GM18870 (cell line): ENCODE measurements around the gene PIGQ.

Source experiments
- ATAC-seq: cut with Tn5 transposase; IDR thresholded peaks from one replicate; pipeline ENCODE4 v1.9.1; 2021; ENCODE audit warnings: moderate library complexity; ENCODE audit not compliant: unreplicated experiment

Gene PIGQ

GRCh38 chr16:598823-599739, 29.3 kb downstream of the PIGQ start:
- ATAC-seq: no peak

DNA sequence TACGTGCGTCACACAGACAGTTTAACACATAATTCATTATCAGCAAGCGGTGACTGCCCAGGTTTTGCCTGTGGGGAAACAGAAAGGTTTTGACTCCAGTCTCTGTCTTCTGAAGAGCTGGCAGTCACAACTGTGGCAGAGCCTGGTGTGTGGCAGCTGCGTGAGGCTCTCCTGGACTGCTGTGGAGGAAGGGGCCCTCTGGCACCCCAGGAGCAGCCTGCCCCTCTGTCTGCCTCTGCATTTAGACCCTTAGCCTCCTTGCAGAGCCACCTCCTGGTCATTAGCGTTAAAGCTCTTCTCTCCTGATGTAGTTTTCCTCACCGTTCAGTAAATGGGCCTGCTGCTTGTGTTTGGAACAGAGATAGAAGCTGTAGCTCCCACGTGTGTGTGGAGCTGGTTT, 31.0 kb downstream of the PIGQ start:
- no peak for ATAC-seq

DNA sequence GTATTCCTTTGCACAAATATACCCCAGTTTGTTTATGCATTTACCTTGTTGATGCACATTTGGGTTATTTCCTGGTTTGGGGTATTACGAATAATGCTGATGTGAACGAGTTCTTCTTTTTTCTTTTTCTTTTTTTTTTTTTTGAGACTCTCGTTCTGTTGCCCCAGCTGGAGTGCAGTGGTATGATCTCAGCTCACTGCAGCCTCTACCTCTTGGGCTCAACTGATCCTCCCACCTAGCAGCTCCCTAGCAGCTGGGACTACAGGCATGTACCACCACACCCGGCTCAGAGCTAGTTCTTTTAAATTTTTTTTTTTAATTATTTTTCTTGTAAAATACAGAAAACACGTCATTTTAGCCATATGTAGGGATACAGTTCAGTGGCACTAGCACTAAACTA, 34.2 kb downstream of the PIGQ start:
- ATAC-seq: no peak

DNA sequence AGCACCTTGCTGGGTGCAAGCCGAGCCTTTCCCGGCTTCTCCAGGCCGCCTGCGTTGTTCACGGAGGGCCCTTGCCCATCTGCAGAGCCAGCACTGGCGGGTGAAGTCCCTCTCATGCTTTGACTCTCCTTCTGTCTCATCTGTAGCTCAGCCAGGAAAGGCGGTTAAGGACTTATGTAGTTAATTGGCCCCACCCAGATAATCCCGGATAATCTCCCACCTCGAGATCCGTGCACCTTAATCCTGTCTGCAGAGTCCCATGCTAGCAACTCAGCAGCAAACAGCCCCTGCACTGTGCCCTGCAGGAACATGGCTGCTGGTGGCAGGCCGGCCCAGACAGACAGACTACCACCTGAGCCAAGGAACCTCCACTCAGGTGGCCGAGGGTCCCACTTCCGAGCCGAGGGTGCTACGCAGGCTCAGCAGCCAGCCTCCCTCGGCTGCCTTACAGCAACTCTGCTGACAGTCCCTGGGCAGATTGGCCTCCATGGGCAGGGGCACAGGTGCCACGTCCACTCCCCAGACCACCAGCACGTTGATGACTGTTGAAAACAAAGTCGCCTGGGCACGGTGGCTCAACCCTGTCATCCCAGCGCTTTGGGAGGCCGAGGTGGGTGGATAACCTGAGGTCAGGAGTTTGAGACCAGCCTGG, 37.0 kb downstream of the PIGQ start:
- no peak for ATAC-seq

GRCh38 chr16:608019-608418, 38.3 kb downstream of the PIGQ start:
- ATAC-seq: no peak

GRCh38 chr16:609316-609715, 39.5 kb downstream of the PIGQ start:
- no peak for ATAC-seq

DNA sequence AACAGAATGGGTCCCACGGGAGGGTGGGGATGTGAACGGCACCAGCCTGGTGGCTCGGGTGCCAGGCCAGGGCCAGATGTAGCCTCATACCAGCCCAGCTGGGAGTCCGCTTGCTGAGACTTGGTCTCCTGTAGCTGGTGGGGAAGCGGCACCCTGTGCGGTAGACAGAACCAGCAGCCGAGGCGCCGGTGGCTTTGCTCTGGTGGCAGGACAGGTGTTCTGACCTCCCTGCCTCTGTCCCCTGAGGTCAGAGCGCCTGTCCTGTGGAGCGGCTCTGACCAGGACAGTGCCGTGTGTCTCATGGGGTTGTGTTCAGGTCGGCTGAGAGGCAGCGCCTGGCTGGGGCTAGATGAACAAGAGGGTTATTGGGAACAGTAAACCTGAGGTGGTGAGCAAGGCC, 40.2 kb downstream of the PIGQ start:
- ATAC-seq: no peak

DNA sequence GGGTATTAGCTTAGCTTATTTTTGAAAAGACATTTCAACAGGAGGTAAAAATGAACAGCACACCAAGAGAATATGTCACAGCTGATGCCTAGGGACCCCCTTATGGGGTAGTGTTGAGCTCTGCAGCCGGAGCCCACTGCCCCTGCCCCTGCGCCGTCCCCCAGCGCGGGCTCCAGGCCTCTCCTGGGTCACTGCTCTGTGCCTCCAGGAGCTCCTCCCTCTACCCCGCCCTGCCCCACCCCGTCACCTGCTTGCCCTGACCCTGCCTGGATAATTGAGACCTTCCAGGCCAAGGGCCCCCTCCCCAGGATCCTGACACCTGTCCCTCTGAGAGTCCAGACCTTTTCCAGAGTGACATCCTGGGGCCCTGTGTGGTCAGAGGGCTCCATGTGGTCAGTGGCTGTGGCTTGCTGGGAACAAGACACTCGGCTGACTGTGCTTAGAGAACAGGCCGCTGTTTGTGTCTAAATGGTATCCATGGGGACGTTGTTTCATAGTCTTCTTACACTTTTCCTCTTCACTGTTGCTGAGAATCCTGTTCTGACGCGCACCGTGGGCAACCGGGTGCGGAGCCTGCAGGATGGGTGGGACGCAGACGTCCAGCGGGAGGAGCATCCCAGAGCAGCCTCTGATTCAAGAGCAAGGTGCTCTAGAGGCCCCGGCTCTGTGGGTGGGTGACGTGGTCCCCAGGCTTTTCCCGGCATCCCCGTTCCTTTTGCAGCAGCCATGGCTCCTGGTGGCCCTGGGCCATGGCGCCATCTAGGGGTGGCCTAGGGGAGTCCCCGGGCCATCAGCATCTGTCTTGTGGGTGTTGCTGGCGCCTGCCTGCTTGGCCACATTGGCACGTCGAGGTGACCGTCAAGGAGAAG, 41.0 kb downstream of the PIGQ start:
- ATAC-seq: no peak

- no peak for ATAC-seq
Measured at GRCh38 chr16:615122-615521, 45.4 kb downstream of the PIGQ start.

DNA sequence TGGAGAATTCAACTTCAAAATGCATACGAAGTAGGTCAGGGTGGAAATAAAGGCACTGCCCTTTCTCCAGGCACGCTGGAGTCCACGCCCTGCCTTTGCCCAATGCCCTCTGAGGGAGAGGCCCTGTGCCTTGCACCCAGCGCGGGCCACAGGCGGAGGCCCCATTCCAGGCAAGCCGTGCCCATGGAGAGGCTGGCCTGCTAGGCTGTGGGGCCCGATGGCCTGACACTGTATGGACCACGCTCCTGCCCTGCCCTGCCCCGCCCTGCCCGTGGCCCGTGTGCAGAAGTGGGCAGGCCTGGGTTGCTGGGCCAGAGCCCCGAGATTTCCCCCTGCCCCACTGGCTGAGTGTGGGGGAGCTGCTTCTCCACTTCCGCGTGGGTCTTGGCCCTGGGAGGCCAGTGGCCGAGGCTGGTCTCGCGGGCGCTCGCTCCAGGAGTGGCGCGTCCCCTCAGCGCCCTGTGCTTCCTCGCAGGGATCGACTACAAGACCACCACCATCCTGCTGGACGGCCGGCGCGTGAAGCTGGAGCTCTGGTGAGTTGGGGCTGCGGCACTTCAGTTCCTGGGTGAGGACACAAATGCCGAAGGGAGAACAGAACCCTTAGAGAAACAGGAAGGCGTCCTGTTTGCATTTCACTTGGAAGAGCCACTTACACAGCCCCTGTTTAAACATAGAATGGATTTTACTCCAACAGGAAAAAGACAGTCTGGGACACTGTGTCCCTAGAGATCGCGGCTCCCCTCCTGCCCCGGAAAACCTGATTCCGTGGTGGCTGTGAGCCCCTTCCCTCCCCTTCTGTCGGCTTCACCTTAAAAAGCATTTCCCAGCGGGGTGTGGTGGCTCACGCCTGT, 47.2 kb downstream of the PIGQ start:
- no peak for ATAC-seq

GRCh38 chr16:617855-618254, 48.1 kb downstream of the PIGQ start:
- ATAC-seq: no peak

DNA sequence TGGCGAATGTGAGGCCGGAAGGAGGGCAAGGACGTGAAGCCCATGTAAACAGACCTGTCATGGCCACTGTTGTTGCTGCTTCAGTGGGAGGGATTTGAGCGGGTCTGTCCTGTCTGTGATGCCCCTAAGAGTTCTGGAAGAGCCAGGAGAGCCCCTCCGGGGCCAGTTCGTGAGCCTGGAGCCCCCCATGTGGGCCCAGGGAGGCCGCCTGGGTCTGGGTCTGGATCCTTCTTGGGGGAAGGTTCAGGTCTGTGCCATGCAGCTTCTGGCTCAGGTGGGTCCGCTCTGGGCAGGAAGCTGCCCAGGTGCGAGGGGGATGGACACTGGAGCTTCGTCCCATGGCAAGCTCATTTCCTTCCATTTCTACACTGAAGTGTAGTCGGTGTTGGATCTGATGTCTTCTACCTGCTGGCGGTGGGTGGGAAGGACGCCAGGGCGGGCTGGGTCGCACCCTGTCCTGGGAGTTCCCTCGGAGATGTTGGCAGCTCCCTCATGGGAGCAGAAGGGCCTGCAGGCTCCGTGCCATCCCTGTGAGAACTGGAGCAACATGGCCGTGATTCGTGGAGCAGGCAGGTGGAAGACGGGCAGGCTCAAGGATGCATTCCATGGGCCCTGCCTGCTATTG, 49.8 kb downstream of the PIGQ start:
- ATAC-seq: no peak

DNA sequence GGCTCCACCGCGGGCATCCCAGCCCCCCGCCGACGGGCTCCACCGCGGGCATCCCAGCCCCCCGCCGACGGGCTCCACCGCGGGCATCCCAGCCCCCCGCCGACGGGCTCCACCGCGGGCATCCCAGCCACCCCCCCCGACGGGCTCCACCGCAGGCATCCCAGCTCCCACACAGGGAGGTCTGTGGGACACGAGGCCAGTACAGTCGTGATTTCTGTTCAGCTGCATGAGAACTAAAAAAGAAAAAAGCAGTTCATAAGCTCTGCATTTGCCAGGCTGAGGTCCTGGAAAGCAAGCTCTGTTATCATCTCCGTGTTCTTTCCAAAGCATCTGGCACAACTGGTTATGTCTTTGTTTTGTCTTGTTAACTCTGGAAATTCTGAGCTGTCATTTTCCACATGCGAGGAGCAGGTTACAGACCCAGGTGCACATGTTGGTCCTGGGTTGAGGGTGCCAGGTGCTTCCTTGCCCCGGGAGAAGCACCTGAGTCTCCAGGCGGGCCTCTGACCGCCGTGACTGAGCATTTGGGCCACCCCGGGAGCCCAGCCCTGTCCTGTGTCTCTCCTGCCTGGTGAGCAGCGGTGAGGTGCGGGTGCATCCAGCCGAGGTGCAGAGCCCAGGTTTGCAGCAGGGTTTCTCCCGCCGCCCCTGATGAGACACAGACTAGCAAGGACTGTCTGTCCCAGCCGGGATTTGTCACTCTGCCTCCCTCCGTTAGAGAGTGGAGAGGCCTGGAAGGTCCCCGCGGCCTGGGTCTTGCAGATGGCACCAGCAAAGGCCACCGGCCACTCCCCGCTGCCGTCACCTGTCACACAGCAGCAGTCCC, 51.1 kb downstream of the PIGQ start:
- no peak for ATAC-seq

- ATAC-seq: no peak
Measured at GRCh38 chr16:621526-622105, 51.8 kb downstream of the PIGQ start.

DNA sequence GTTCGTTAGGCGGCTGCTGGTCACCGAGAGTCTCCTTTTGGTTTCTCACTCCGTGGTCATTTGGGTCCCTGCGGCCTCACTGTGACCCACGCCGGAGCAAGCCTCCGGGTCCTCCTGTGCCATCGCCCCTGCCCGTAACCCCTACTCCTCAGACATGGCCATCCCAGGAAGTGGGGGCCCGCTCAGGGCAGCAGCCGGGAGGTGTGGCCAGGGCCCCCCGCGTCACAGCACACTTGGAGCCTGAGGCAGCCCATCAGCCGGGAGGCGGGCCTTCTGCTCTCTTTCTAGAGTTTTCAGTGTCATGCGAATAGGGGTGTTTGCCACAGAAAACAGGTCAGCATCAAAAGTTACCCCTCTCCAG, 53.1 kb downstream of the PIGQ start:
- no peak for ATAC-seq

DNA sequence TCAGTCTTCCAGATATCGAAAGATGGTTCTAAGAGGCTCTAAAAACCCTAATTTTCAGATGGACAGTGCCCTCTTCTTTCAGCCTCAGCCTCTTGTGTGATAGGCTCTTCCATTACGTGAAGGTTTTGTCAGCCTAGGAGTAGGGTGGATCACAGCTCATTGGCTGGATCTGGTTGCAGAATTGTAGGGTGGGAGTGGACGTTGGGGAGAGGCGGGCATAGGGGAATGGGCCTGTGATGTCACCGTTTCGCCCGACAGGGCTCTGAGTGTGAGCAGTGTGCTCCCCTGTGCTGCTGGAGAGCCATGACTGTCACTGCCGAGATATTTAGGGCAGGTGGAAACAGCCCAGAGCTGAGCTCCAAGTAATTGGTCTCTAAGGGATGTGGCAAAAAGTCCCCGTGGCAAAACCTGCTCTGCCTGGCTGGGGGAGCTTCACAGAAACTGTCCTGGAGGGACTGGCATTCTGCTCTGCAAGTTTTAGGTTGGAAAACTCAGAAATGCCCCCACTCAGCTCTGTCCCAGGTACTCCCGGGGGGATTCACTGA, 54.8 kb downstream of the PIGQ start:
- ATAC-seq: no peak

DNA sequence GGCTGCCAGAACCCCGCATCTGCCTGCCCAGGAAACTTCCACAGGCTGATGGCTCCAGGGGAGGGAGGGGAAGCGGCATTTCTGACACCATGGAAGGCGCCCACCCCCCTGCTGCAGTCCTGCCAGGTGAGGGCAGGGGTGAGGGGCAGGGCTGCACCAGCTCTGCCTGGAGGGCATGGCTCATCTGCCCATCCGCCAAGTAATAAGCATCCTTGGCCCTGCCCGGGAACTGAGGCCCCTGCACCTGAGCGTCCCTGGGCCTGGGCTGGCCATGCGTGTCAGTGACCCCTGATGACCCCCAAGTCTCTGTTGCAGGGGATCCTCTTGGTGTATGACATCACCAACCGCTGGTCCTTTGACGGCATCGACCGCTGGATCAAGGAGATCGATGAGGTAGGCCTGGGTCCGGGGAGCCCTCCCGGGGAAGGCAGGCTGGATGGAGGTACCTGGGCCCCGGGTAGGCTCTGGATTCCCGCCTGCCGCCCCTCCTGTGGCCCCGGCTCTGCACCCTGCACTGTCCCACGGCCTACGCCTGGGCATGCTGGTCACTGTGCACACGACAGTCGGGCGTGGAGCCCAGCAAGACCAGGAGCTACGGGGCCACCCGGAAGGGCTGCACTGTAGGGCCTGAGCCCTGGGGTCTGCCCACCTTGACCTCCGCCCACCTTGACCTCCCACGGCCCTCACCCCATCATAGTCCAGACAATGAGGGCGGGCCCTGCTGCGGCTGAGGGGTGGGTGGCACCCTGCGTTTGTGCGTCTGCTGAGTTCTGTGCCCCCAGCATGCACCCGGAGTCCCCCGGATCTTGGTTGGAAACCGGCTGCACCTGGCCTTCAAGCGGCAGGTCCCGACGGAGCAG, 55.6 kb downstream of the PIGQ start:
- ATAC-seq: no peak
